ENCODE results near the gene ACOT4.
"Not testable (repeated sequence)": the region's sequence is repeated elsewhere in the genome, so short reads cannot be mapped to it uniquely, and the experiment has no call there.

The ACOT4 gene

DNA sequence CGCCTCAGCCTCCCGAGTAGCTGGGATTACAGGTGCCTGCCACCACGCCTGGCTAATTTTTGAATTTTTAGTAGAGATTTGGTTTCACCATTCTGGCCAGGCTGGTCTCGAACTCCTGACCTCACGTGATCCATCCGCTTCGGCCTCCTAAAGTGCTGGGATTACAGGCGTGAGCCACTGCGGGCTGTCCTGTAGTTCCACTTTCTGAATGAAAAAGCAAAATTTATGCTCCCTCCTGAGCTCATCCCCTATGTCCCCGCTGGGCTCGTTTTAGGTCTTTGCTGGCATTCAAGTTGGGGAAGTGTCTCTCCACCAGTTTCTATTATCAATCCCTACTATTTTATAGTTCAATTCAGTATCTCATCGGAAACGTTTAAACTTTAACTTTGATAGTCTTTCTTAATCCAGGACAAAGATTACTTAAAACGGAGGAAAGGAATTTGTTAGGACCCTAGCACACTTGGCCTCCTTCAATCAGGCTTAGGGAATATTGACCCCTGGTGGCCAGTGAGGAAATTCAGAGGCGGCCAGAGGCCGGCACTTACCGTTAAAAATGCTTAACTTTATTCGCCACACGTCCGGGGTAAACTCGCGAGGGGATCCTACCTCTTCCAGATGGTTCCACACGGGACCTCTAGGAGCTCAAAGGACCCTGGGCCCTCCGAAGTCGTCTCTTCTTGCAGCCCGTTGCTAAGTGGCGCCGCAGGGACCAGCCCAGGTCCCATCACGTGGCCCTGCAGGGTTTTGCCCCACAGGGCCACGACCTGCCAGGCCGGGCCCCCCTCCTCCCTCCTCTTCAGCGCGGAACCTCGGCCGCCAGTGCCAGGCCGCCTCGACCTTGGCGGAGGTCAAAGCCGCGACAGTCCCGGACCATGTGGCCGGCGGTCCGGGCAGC lies 41.7 kb downstream of the ACOT4 start:
- DNase-seq (ENCODE audit: low spot score), result peak; percentile 71

DNA sequence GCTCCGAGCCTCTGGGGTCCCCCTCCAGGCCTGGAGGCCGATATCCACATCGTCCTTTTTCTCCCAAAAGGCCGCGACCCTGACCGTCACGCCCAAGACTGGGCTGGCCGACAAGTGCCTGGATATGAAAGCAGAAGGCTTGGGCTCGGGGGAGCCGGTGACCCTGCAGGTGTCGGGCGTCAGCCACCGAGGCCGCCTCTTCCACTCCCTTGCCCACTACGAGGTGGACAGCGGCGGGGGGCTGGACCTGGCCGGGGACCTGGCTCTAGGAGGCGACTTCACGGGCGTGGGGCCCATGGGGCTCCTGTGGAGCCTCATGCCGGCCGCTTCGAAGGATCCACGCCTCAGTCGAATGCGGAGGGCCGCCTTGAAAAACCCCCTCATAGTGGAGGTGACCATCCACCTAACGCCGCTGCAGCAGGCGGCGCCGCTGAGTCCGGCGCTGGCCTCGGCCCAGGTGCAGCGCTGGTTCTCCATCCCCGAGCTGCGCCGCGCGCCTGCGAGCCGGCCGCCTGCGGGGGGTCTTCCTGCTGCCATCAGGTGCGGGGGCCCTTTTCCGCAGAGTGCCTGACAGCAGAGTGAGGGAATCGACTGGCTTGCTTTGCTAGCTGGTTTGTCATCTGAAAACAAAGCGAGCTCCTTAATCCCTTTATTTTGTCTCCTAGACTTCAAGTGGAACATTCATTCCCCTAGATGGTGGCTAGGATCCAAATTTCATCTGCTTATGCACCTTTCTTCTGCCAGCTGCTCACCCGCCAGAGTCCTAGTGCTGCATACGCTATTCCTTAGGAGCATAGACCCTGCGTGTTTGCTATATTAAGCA lies 42.5 kb downstream of the ACOT4 start:
- DNase-seq (ENCODE audit: low spot score), result no peak

- not testable (repeated sequence) for DNase-seq (ENCODE audit: low spot score)
Measured at GRCh38 chr14:73636355-73636754, 44.7 kb downstream of the ACOT4 start.

GRCh38 chr14:73637830-73638229 lies 46.2 kb downstream of the ACOT4 start:
- no peak for DNase-seq (ENCODE audit: low spot score)

DNA sequence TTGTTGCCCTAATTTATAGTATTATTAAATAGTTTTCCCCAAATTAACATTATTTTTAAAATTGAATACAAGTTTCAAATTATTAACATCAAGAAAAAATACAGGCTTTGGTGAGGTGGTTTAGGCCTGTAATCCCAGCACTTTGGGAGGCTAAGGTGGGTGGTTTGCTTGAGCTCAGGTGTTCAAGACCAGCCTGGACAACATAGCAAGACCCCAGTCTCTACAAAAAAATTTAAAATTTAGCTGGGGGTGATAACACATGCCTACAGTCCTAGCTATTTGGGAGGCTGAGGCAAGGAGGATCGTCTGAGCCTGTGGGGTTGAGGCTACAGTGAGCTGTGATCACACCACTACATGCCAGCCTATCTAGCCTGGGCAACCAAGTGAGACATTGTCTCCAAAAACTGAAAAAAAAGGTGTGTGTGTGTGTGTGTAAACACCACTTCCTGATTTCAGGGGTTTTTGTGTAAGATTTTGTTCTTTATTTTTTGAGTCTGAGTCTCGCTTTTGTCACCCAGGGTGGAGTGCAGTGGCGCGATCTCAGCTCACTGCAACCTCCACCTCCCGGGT lies 49.2 kb downstream of the ACOT4 start:
- DNase-seq (ENCODE audit: low spot score), result no peak

DNA sequence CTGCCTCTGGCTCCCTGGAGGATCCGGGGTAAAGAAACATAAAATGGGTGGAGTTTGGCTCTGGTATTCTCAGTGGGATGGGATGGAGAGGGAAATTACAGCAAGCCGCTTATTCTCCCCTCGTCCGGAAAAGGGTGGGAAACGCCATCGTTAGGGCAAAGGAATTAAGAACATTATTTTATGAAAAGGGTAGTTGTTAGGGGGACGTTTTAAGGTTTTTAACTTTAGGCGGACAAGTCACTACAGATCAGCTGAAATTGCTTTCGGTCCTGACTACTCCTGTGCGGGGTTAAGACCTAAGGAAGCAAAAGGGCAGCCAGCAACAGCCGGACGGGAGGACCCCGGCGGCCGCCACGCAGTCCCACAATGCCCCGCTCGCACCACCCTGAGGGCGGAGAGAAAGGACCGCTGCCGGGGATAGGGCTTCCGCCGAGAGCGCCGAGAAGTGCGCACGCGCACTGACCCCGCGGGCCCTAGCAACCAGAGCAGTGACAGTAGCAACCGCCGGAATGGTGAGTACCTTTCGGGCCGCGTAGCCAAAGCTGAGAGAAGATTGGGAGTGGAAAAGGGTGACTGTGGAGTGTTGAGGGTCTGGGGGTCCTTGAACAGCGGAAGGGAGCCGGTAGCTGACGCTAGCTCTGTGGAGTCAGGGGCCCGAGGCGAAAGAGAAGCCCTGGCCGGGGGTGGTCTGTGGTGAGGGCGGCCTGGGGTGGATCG lies 53.0 kb downstream of the ACOT4 start, which contains the start of gene DNAL1:
Gene DNAL1, plus strand, starts transcription at position 456 of the 717 bp plus-strand sequence. Its CDS starts 54 bp downstream, at position 510.
- DNase-seq (ENCODE audit: low spot score), result peak; percentile 87

GRCh38 chr14:73645248-73645610 lies 53.6 kb downstream of the ACOT4 start:
- no peak for DNase-seq (ENCODE audit: low spot score)
